ENCODE measurements around the gene KIAA0513. TPM values are rescaled to one million over a fixed set of nuclear protein-coding genes. Genes with fewer than 3 reads are reported as not detected.

The KIAA0513 gene
- total and polyA plus RNA-seq, 2 donors (not counting 1 experiment from before 2014, with no cell fraction given), result 1.1 to 2.1 TPM

GRCh38 chr16:85036236-85037049, 8.8 kb downstream of the KIAA0513 start:
- H2AFZ ChIP-seq (ENCODE audit: insufficient read depth, low read depth, low read length, poor library complexity, severe bottlenecking), result no peak overlapping the region

More at GRCh38 chr16:85036236-85037049, 8.8 kb downstream of the KIAA0513 start:
- no peak overlapping the region for H3K4me2 ChIP-seq (replicated peaks; ENCODE audit: low read depth, low read length, poor library complexity, severe bottlenecking)
- no peak overlapping the region for H3K4me3 ChIP-seq (ENCODE audit: control extremely low read depth in 1 of 5, extremely low read depth in 1 of 5, insufficient read depth in 1 of 5, low read depth in 2 of 5, low read length in 4 of 5)
- H3K36me3 ChIP-seq (replicated peaks in 1 of 2; ENCODE audit: control extremely low read depth in 1 of 2, control insufficient read depth in 1 of 2, extremely low read depth in 1 of 2, insufficient read depth in 2 of 2, low read length in 1 of 2), result no peaks in the 10 kb centered on the region
- H3K4me1 Mint-ChIP-seq, result no peaks in the 10 kb centered on the region
- no peaks in the 10 kb centered on the region for H4K20me1 ChIP-seq (ENCODE audit: control insufficient read depth, insufficient read depth, low read length, poor library complexity, severe bottlenecking)
- H3K27me3 ChIP-seq (replicated peaks in 1 of 4; ENCODE audit: control extremely low read depth in 1 of 4, control insufficient read depth in 3 of 4, insufficient read depth in 4 of 4, low read length in 3 of 4), result no peaks in the 10 kb centered on the region
- H3K79me2 ChIP-seq (ENCODE audit: control insufficient read depth, insufficient read depth, low read length), result no peaks in the 10 kb centered on the region
- H3K27ac Mint-ChIP-seq, result no peak overlapping the region
- H3K27ac ChIP-seq (ENCODE audit: low read length in 2 of 2), result no peak overlapping the region
- H3K27me3 Mint-ChIP-seq, result peaks cover 8% of the 10 kb centered on the region
- DNase-seq (no peak), ATAC-seq (ENCODE audit: low read depth) (no peak)
- intact Hi-C loops (cut with micrococcal nuclease), result no loop called here
- ChIA-PET POLR2A (no interaction called here), CTCF (interaction anchor here (0.6 to 0.9 kb wide), 2 partner anchors 27 to 50 kb away, joined by 3 read pairs; no protein-coding TSS in a partner anchor)
- H3K4me3 Mint-ChIP-seq, result no peak overlapping the region
- H3K4me1 ChIP-seq (ENCODE audit: control insufficient read depth in 2 of 2, insufficient read depth in 2 of 2, low read length in 2 of 2), result no peaks in the 10 kb centered on the region
- H3K9ac ChIP-seq (ENCODE audit: low read length), result no peak overlapping the region
- H3K9me3 ChIP-seq (ENCODE audit: control extremely low read depth in 1 of 3, control insufficient read depth in 2 of 3, insufficient read depth in 1 of 3, low read length in 2 of 3), result no peaks in the 10 kb centered on the region
- TF ChIP-seq CTCF (IDR thresholded peaks at IDR 0.05) (no peak), EZH2 (IDR thresholded peaks at IDR 0.05; ENCODE audit: borderline replicate concordance, insufficient read depth, low read depth, low read length, poor library complexity, severe bottlenecking) (no peak)
- H3K9me3 Mint-ChIP-seq (ENCODE audit: insufficient read depth), result no peaks in the 10 kb centered on the region
- WGBS (ENCODE audit: insufficient coverage), result 82% methylated on average over 15 of the region's 15 CpGs
